ENCODE data around the gene MCUR1. TPM values are rescaled to one million over a fixed set of nuclear protein-coding genes. Genes with fewer than 3 reads are reported as not detected.

MCUR1 gene
- total and polyA plus RNA-seq, 2 experiments from 2014 or later, result 16.1 to 27.6 TPM

- Histone ChIP-seq H4K20me1 (ENCODE audit: insufficient read depth, poor library complexity, severe bottlenecking) (no peaks in the 10 kb centered on the region), H3K9me3 (ENCODE audit: low read depth) (no peaks in the 10 kb centered on the region), H3K4me2 (no peak overlapping the region), H3K9me2 (replicated peaks; ENCODE audit: insufficient read depth) (no peaks in the 10 kb centered on the region), H2AFZ (no peak overlapping the region), H3K79me2 (no peaks in the 10 kb centered on the region), H3K27ac (no peak overlapping the region), H3K4me3 (no peak overlapping the region), H3K27me3 (no peaks in the 10 kb centered on the region), H3K4me1 (ENCODE audit: insufficient read depth) (no peaks in the 10 kb centered on the region), H3K36me3 (replicated peaks; ENCODE audit: insufficient read depth, low read depth) (no peaks in the 10 kb centered on the region)
- TF ChIP-seq EZH2phosphoT487 (IDR thresholded peaks at IDR 0.05; ENCODE audit: low read depth, severe bottlenecking, unreplicated experiment), result no peak
- TF ChIP-seq, protein P1, sequence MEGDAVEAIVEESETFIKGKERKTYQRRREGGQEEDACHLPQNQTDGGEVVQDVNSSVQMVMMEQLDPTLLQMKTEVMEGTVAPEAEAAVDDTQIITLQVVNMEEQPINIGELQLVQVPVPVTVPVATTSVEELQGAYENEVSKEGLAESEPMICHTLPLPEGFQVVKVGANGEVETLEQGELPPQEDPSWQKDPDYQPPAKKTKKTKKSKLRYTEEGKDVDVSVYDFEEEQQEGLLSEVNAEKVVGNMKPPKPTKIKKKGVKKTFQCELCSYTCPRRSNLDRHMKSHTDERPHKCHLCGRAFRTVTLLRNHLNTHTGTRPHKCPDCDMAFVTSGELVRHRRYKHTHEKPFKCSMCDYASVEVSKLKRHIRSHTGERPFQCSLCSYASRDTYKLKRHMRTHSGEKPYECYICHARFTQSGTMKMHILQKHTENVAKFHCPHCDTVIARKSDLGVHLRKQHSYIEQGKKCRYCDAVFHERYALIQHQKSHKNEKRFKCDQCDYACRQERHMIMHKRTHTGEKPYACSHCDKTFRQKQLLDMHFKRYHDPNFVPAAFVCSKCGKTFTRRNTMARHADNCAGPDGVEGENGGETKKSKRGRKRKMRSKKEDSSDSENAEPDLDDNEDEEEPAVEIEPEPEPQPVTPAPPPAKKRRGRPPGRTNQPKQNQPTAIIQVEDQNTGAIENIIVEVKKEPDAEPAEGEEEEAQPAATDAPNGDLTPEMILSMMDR (IDR thresholded peaks at IDR 0.05; ENCODE audit: poor library complexity), result peak; percentile 95
- DNase-seq (ENCODE audit: low spot score), result peak; percentile 87
- 51% methylated on average over 8 of the region's 8 CpGs for WGBS (ENCODE audit: low lambda C conversion rate, missing lambda C conversion rate)
These were observed 19.2 kb downstream of the MCUR1 start for GRCh38 chr6:13795041-13795750.

- Histone ChIP-seq H3K9me2 (replicated peaks; ENCODE audit: insufficient read depth) (no peaks in the 10 kb centered on the region), H3K27ac (no peak overlapping the region), H2AFZ (no peak overlapping the region), H3K4me2 (no peak overlapping the region), H3K4me3 (no peak overlapping the region), H3K36me3 (replicated peaks; ENCODE audit: insufficient read depth, low read depth) (no peaks in the 10 kb centered on the region), H3K27me3 (no peaks in the 10 kb centered on the region), H4K20me1 (ENCODE audit: insufficient read depth, poor library complexity, severe bottlenecking) (no peaks in the 10 kb centered on the region), H3K9me3 (ENCODE audit: low read depth) (no peaks in the 10 kb centered on the region), H3K4me1 (ENCODE audit: insufficient read depth) (no peaks in the 10 kb centered on the region), H3K79me2 (no peaks in the 10 kb centered on the region)
- TF ChIP-seq EZH2 (IDR thresholded peaks at IDR 0.05; ENCODE audit: borderline replicate concordance) (no peak), EZH2phosphoT487 (IDR thresholded peaks at IDR 0.05; ENCODE audit: low read depth, severe bottlenecking, unreplicated experiment) (no peak)
- TF ChIP-seq, protein P1 (IDR thresholded peaks at IDR 0.05; ENCODE audit: poor library complexity), result no peak
- DNase-seq (ENCODE audit: low spot score), result no peak
- WGBS (ENCODE audit: low lambda C conversion rate, missing lambda C conversion rate), result 94% methylated on average over 5 of the region's 5 CpGs
These were observed 20.2 kb downstream of the MCUR1 start for GRCh38 chr6:13794184-13794583.

GRCh38 chr6:13789746-13790145 is 24.6 kb downstream of the MCUR1 start:
- DNase-seq (ENCODE audit: low spot score), result no peak
- no peak overlapping the region for H3K4me2 ChIP-seq
- no peak overlapping the region for H3K27ac ChIP-seq
- H3K9me2 ChIP-seq (replicated peaks; ENCODE audit: insufficient read depth), result no peaks in the 10 kb centered on the region
- H4K20me1 ChIP-seq (ENCODE audit: insufficient read depth, poor library complexity, severe bottlenecking), result no peaks in the 10 kb centered on the region
- TF ChIP-seq EZH2 (IDR thresholded peaks at IDR 0.05; ENCODE audit: borderline replicate concordance) (no peak), EZH2phosphoT487 (IDR thresholded peaks at IDR 0.05; ENCODE audit: low read depth, severe bottlenecking, unreplicated experiment) (no peak)
- TF ChIP-seq, protein P1 (IDR thresholded peaks at IDR 0.05; ENCODE audit: poor library complexity), result no peak
- H3K36me3 ChIP-seq (replicated peaks; ENCODE audit: insufficient read depth, low read depth), result no peaks in the 10 kb centered on the region
- no peaks in the 10 kb centered on the region for H3K4me1 ChIP-seq (ENCODE audit: insufficient read depth)
- H3K9me3 ChIP-seq (ENCODE audit: low read depth), result no peaks in the 10 kb centered on the region
- 88% methylated on average over 1 of the region's 1 CpG for WGBS (ENCODE audit: low lambda C conversion rate, missing lambda C conversion rate)
- H3K4me3 ChIP-seq, result no peak overlapping the region
- H3K27me3 ChIP-seq, result no peaks in the 10 kb centered on the region
- no peak overlapping the region for H2AFZ ChIP-seq
- no peaks in the 10 kb centered on the region for H3K79me2 ChIP-seq

Measured in hepatocyte (in vitro differentiated cells).